Heart left ventricle (tissue), 13 donors: ENCODE results near the gene ALK.

Experiments used
- CTCF ChIP-seq, 12 donors: fragments of 200-600 bp; sonication (generic) in 4 of 12; IDR thresholded peaks; one replicate each; pipeline versions ENCODE4 v1.5.0 to v1.8.0; 2018 to 2022; ENCODE audit warnings: antibody characterized with exemption in 12 of 12, mild to moderate bottlenecking in 5 of 12
- POLR2A ChIP-seq, 2 donors: fragments of 450-650 bp; IDR thresholded peaks; one replicate each; pipeline ENCODE4 v1.6.1; 2017; ENCODE audit warnings: antibody characterized with exemption in 2 of 2, mild to moderate bottlenecking in 2 of 2, moderate library complexity in 2 of 2
- donor health status: ischemic (EF 13 %, LVEDD 7.1; RV severe dilation, severe dysfunction).
- donor health status: DM: no; HTN: yes; CAD: no.
- donor health status: DM: no; HTN: no; CAD: no.
- donor health status: ischemic (EF 25% LVEDD 6.9; RV normal size, moderate dysfunction).
- donor health status: ischemic (EF 25% LVEDD 5.7; RV mildly dilated, moderate dysfunction).
- donor health status: ischemic (EF 35%, LVEDD 5.7; RV mildly dilated, moderate dysfunction).
- donor health status: nonischemic (EF 11% LVEDD 7.7; RV severe dilation, severe dysfunction).
- donor health status: DM: yes; HTN: yes; CAD: no.
- donor health status: PGD.
- donor health status: ischemic (EF 29% LVEDD 5.4; RV normal size, mild dysfunction).
- donor health status: nonischemic (EF 23%, LVEDD 6.1; RV moderate dilation, normal function).

GRCh38 chr2:29821591-29821990 is 99.8 kb downstream of the ALK start:
- no peak for TF ChIP-seq CTCF (IDR thresholded peaks at IDR 0.05)
- no peak for TF ChIP-seq POLR2A (IDR thresholded peaks at IDR 0.05)
